ENCODE results near the gene SSTR5.

GRCh38 chr16:1109648-1110047, 37.1 kb downstream of the SSTR5 start:
- TF ChIP-seq RCOR1 (conservative IDR thresholded peaks at IDR 0.05; ENCODE audit: low read depth, low read length) (no peak), IKZF2 (IDR thresholded peaks at IDR 0.05) (no peak), BHLHE40 (IDR thresholded peaks at IDR 0.05; ENCODE audit: borderline replicate concordance in 1 of 2, low read depth in 2 of 2, low read length in 1 of 2) (no peak), EZH2 (IDR thresholded peaks at IDR 0.05; ENCODE audit: borderline replicate concordance, control insufficient read depth, low read depth, low read length) (no peak), CTCF (IDR thresholded peaks at IDR 0.05 in 2 of 3, conservative IDR thresholded peaks at IDR 0.05 in 1 of 3; ENCODE audit: control insufficient read depth in 2 of 3, extremely low read depth in 1 of 3, insufficient read depth in 1 of 3, low read depth in 3 of 3, low read length in 3 of 3) (no peak), ZBTB11 (CRISPR knock-in tag; IDR thresholded peaks at IDR 0.05) (no peak), NFYB (IDR thresholded peaks at IDR 0.05; ENCODE audit: insufficient read depth, low read depth, low read length) (no peak), SIX5 (IDR thresholded peaks at IDR 0.05; ENCODE audit: low read depth, low read length, severe bottlenecking) (no peak), NRF1 (conservative IDR thresholded peaks at IDR 0.05; ENCODE audit: low read depth, low read length) (no peak), SIN3A (IDR thresholded peaks at IDR 0.05; ENCODE audit: low read depth, low read length) (no peak)

Measured in GM12878 (cell line).